ENCODE measurements around the gene CBX6. TPM values are rescaled to one million over a fixed set of nuclear protein-coding genes. Genes with fewer than 3 reads are reported as not detected.

The CBX6 gene
- total and polyA plus RNA-seq, 12 donors, result 21.0 to 151 (median 77.8) TPM

- Histone ChIP-seq H3K4me1 (replicated peaks in 1 of 2) (peaks cover 23 to 87% of the 10 kb centered on the region in 2 donors), H3K27ac (peak overlapping the region in 1 of 5 donors; percentile 58), H3K27me3 (no peaks in the 10 kb centered on the region), H3K4me3 (no peak overlapping the region), H3K36me3 (replicated peaks in 1 of 2) (peaks cover 0 to 37% of the 10 kb centered on the region in 2 donors), H3K9me3 (replicated peaks in 1 of 3) (no peaks in the 10 kb centered on the region)
- TF ChIP-seq, protein P1, sequence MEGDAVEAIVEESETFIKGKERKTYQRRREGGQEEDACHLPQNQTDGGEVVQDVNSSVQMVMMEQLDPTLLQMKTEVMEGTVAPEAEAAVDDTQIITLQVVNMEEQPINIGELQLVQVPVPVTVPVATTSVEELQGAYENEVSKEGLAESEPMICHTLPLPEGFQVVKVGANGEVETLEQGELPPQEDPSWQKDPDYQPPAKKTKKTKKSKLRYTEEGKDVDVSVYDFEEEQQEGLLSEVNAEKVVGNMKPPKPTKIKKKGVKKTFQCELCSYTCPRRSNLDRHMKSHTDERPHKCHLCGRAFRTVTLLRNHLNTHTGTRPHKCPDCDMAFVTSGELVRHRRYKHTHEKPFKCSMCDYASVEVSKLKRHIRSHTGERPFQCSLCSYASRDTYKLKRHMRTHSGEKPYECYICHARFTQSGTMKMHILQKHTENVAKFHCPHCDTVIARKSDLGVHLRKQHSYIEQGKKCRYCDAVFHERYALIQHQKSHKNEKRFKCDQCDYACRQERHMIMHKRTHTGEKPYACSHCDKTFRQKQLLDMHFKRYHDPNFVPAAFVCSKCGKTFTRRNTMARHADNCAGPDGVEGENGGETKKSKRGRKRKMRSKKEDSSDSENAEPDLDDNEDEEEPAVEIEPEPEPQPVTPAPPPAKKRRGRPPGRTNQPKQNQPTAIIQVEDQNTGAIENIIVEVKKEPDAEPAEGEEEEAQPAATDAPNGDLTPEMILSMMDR (IDR thresholded peaks at IDR 0.05), result no peak
- no peak for TF ChIP-seq POLR2A (IDR thresholded peaks at IDR 0.05)
- 40 to 77% (median 68%) methylated on average over 1 to 15 of the region's 15 CpGs for WGBS, 4 donors
- peak in 3 of 7 donors; percentile 17 to 55 (median 17) for DNase-seq
- intact Hi-C loops (cut with DNase I), result loop anchor here (5.0 to 10.0 kb wide), 6 partner anchors 94 to 269 kb away; no protein-coding TSS in a partner anchor
Observed at GRCh38 chr22:38866024-38866398, 6.0 kb downstream of the CBX6 start.

DNA sequence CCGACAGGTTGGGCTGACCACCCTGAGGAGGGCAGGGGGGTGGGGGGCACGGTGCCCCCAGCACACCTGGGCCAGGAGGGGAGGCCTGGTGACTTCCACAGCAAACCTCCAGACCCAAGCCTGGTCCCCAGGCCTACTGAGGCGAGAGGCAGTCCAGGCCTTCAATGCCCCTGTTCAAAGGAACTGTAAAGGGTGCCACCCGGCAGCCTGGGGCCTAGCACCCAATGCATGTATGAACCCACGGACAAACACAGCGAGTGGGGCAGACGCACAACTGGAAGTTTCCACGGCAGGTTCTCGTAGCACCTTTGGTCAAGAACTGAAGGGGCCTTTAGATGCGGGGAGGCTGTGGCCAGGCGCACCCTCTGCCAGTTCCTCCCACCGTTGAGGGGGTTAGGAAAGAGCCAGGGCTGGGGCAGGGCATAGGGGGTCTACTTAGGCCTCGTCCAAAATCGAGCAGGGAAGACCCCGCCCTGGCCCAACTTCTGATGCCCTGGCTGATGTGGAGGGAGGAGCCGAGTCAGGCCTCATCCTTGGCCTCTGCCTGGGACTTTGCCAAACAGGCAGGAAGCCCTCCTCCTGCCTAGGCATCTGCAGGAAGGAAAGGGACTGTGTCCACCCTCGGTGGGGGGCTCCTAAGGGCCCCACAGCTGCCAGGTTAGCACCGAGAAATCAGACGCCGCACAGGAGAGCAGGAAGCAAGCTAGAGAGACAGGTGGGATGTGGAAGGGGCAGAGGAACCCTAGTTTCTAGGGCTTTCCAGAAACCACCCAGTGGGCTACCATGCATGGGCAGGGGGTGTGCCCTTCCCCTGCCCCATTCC is 6.6 kb downstream of the CBX6 start:
- intact Hi-C loops (cut with DNase I), result loop anchor here (5.0 to 10.0 kb wide), 6 partner anchors 93 to 269 kb away; no protein-coding TSS in a partner anchor
- WGBS, 4 donors, result 67 to 80% (median 68%) methylated on average over 11 to 20 of the region's 20 CpGs
- H3K27me3 ChIP-seq, result no peaks in the 10 kb centered on the region
- no peaks in the 10 kb centered on the region for H3K9me3 ChIP-seq (replicated peaks in 1 of 3)
- H3K4me3 ChIP-seq, result no peak overlapping the region
- TF ChIP-seq, protein P1 (IDR thresholded peaks at IDR 0.05), result no peak
- no peak for TF ChIP-seq POLR2A (IDR thresholded peaks at IDR 0.05)
- peaks cover 18 to 81% of the 10 kb centered on the region in 2 donors for H3K4me1 ChIP-seq (replicated peaks in 1 of 2)
- peaks cover 0 to 37% of the 10 kb centered on the region in 2 donors for H3K36me3 ChIP-seq (replicated peaks in 1 of 2)
- H3K27ac ChIP-seq, result peak overlapping the region in 2 of 5 donors; percentile 35 to 58
- peak in 4 of 7 donors; percentile 29 to 70 (median 43) for DNase-seq

DNA sequence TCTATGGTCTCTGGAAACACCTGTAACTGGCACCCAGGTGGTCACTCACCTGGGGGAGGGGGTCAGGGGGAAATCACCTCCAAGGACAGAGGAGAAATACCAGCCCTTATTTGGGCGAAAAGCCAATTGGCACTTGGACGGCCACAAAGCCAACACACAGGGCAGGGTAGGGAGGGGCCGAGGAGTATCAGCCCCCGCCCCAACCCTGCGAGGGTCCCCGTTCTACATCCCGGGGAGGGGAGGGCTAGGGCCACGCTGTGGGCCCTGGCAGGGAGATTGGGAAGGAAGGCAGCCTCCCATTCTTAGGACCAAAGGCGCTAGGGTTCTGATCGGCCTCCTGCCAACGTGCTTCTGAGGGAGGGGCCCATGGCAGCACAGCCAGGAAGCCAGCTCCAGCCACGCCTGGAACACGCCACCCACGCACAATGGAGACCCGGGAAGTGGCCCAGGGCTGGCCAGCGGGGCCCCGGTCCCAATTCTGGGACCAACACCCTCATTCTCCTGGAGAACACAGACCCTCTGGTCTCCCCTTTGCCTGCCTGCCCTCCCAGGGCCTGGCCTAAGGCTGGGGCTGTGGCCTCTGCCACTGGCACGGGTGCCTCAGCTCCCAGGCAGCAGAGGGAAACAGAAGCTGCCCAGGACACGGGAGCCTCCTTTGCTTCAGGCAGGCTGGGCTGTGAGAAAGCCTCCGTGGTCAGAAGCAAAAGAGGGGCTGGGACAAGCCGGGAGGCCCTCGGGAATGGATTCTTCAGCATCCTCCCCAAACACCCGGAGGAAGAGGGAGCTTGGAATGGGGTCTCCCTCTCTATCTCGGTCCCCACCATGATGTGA is 7.4 kb downstream of the CBX6 start:
- TF ChIP-seq POLR2A (IDR thresholded peaks at IDR 0.05), result no peak
- TF ChIP-seq, protein P1 (IDR thresholded peaks at IDR 0.05), result no peak
- H3K9me3 ChIP-seq (replicated peaks in 1 of 3), result no peaks in the 10 kb centered on the region
- H3K27me3 ChIP-seq, result no peaks in the 10 kb centered on the region
- peak; percentile 42 to 81 (median 58) for DNase-seq
- peaks cover 16 to 73% of the 10 kb centered on the region in 2 donors for H3K4me1 ChIP-seq (replicated peaks in 1 of 2)
- WGBS, 4 donors, result 13 to 44% (median 30%) methylated on average over 12 to 24 of the region's 24 CpGs
- H3K27ac ChIP-seq, result peak overlapping the region in 3 of 5 donors; percentile 35 to 58 (median 42)
- intact Hi-C loops (cut with DNase I), result loop anchor here (5.0 to 10.0 kb wide), 6 partner anchors 92 to 270 kb away; no protein-coding TSS in a partner anchor
- peaks cover 0 to 32% of the 10 kb centered on the region in 2 donors for H3K36me3 ChIP-seq (replicated peaks in 1 of 2)
- no peak overlapping the region for H3K4me3 ChIP-seq

All from adrenal gland (tissue), 12 donors.